Gastrocnemius medialis (tissue), 4 donors: ENCODE data around the gene MAGEA8.

Experiments used
- POLR2A ChIP-seq, 2 donors: fragments of 450-650 bp; IDR thresholded peaks; one replicate each; pipeline ENCODE4 v1.6.1; 2017; ENCODE audit warnings: antibody characterized with exemption in 2 of 2, mild to moderate bottlenecking in 2 of 2, moderate library complexity in 2 of 2
- TF ChIP-seq, protein P1 (sequence below), 5 experiments: fragments of 450-650 bp in 3 of 5; fragments of 200-600 bp in 2 of 5; sonication (generic) in 2 of 5; IDR thresholded peaks in 4 of 5; conservative IDR thresholded peaks in 1 of 5; 1 replicate in 4 of 5; 2 replicates in 1 of 5; pipeline ENCODE4 v1.5.1; 2016 to 2019; ENCODE audit warnings: antibody characterized with exemption in 5 of 5, mild to moderate bottlenecking in 3 of 5, moderate library complexity in 3 of 5

GRCh38 chrX:149846789-149847188 lies 34.2 kb upstream of the MAGEA8 start:
- TF ChIP-seq POLR2A (IDR thresholded peaks at IDR 0.05), result no peak
- TF ChIP-seq, protein P1, sequence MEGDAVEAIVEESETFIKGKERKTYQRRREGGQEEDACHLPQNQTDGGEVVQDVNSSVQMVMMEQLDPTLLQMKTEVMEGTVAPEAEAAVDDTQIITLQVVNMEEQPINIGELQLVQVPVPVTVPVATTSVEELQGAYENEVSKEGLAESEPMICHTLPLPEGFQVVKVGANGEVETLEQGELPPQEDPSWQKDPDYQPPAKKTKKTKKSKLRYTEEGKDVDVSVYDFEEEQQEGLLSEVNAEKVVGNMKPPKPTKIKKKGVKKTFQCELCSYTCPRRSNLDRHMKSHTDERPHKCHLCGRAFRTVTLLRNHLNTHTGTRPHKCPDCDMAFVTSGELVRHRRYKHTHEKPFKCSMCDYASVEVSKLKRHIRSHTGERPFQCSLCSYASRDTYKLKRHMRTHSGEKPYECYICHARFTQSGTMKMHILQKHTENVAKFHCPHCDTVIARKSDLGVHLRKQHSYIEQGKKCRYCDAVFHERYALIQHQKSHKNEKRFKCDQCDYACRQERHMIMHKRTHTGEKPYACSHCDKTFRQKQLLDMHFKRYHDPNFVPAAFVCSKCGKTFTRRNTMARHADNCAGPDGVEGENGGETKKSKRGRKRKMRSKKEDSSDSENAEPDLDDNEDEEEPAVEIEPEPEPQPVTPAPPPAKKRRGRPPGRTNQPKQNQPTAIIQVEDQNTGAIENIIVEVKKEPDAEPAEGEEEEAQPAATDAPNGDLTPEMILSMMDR (IDR thresholded peaks at IDR 0.05 in 4 of 5, conservative IDR thresholded peaks at IDR 0.05 in 1 of 5), result no peak
